IPS-15b (cell line): Measurements from ENCODE around the gene HSPB8.

Experiments
- H3K27me3 ChIP-seq: one replicate; pipeline ENCODE4 v1.6.1; 2013; ENCODE audit warnings: low read length; ENCODE audit not compliant: control insufficient read depth, insufficient read depth
- H3K36me3 ChIP-seq: one replicate; pipeline ENCODE4 v1.6.1; 2013; ENCODE audit warnings: low read length; ENCODE audit not compliant: control insufficient read depth, insufficient read depth
- H3K4me1 ChIP-seq: one replicate; pipeline ENCODE4 v1.6.1; 2013; ENCODE audit warnings: mild to moderate bottlenecking, low read length; ENCODE audit not compliant: control insufficient read depth, insufficient read depth
- H3K4me3 ChIP-seq: one replicate; pipeline ENCODE4 v1.5.1; 2013; ENCODE audit warnings: low read depth, low read length
- H3K9ac ChIP-seq: one replicate; pipeline ENCODE4 v1.6.1; 2013; ENCODE audit warnings: low read depth, mild to moderate bottlenecking, low read length
- H3K9me3 ChIP-seq: one replicate; pipeline ENCODE4 v1.6.1; 2013; ENCODE audit warnings: mild to moderate bottlenecking, low read length; ENCODE audit not compliant: control insufficient read depth, insufficient read depth

HSPB8 gene

GRCh38 chr12:119153477-119154434 lies 25.0 kb upstream of the HSPB8 start:
- Histone ChIP-seq H3K9ac (peak overlapping the region; percentile 79), H3K36me3 (no peaks in the 10 kb centered on the region), H3K9me3 (no peaks in the 10 kb centered on the region), H3K27me3 (no peaks in the 10 kb centered on the region), H3K4me1 (peaks cover 11% of the 10 kb centered on the region), H3K4me3 (peak overlapping the region; percentile 91)

GRCh38 chr12:119154435-119154818 lies 24.3 kb upstream of the HSPB8 start:
- H3K27me3 ChIP-seq: no peaks in the 10 kb centered on the region
- peaks cover 11% of the 10 kb centered on the region for H3K4me1 ChIP-seq
- peak overlapping the region; percentile 91 for H3K4me3 ChIP-seq
- no peaks in the 10 kb centered on the region for H3K36me3 ChIP-seq
- peak overlapping the region; percentile 79 for H3K9ac ChIP-seq
- H3K9me3 ChIP-seq: no peaks in the 10 kb centered on the region

DNA sequence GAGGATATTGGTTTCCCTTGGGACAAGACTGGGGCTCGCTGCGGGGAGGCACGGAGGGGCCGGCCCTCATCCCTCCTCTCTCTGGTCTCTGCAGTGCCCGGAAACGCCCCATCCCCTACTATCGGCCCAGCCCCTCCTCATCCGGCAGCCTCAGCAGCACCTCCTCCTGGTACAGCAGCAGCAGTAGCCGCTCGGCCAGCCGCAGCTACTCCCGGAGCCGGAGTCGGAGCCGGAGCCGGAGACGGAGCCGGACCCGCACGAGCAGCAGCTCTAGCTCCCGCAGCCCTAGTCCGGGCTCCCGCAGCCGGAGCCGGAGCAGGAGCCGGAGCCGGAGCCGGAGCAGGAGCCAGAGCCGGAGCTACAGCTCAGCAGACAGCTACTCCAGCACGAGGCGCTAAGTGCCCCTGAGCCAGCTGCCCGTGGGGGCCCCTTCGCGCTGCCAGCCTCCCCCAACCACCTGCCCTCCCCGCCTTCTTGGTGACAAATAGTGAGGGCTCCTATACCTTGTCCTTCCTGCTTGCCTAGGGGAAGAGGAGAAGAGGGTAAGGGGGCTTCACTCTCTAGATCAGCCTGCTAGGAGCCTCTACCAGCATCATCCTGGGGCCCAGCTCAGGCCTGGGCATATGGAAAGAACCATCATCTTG lies 22.2 kb upstream of the HSPB8 start:
- Histone ChIP-seq H3K4me1 (peaks cover 11% of the 10 kb centered on the region), H3K9ac (no peak overlapping the region), H3K9me3 (no peaks in the 10 kb centered on the region), H3K36me3 (no peaks in the 10 kb centered on the region), H3K4me3 (no peak overlapping the region), H3K27me3 (no peaks in the 10 kb centered on the region)

GRCh38 chr12:119157528-119157927 lies 21.2 kb upstream of the HSPB8 start:
- no peak overlapping the region for H3K9ac ChIP-seq
- no peak overlapping the region for H3K4me3 ChIP-seq
- H3K9me3 ChIP-seq: no peaks in the 10 kb centered on the region
- H3K27me3 ChIP-seq: no peaks in the 10 kb centered on the region
- H3K36me3 ChIP-seq: no peaks in the 10 kb centered on the region
- peaks cover 11% of the 10 kb centered on the region for H3K4me1 ChIP-seq

DNA sequence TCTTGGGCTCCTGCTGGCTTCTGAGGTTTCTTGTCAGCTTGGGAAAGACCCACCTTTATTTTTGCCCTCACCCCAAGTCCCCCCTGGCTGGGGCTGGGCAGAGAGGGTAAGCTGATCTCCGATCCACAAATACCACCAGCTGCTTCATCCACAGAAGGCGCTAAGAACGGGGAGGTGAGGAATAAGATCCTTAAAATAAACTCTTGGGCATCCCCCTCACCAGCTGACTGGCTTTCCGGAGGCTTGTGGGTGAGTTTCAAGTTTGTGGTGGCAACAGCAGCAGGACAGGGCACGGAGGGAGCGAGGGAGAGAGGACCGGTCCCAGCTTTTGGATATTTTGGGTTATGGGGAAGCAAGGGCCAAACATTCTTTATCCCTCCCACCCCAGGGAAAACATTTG lies 20.8 kb upstream of the HSPB8 start:
- H3K4me3 ChIP-seq: no peak overlapping the region
- H3K4me1 ChIP-seq: peaks cover 7% of the 10 kb centered on the region
- no peaks in the 10 kb centered on the region for H3K9me3 ChIP-seq
- H3K27me3 ChIP-seq: no peaks in the 10 kb centered on the region
- no peaks in the 10 kb centered on the region for H3K36me3 ChIP-seq
- no peak overlapping the region for H3K9ac ChIP-seq

DNA sequence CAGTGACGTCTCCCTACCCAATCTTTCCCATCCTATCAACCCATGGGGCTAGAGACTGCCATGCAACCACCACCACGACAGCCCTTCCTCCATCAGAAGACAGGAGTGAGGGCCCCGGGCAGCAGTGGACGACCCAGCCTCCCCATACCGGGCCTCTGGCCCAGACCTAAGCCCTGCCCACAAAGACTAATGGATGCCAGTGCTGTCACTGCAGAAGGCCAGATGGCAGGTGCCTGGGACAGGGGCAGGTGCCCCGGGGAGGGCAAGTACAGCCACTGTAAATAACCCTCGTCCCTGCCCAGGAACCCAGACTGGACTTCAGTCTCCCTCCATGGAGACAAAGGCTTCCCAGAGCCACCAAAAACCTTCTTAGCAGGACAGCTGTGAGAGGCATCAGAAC lies 20.3 kb upstream of the HSPB8 start:
- Histone ChIP-seq H3K4me3 (no peak overlapping the region), H3K27me3 (no peaks in the 10 kb centered on the region), H3K9me3 (no peaks in the 10 kb centered on the region), H3K4me1 (peaks cover 5% of the 10 kb centered on the region), H3K36me3 (no peaks in the 10 kb centered on the region), H3K9ac (no peak overlapping the region)

- no peak overlapping the region for H3K9ac ChIP-seq
- H3K27me3 ChIP-seq: no peaks in the 10 kb centered on the region
- no peak overlapping the region for H3K4me3 ChIP-seq
- H3K36me3 ChIP-seq: no peaks in the 10 kb centered on the region
- H3K4me1 ChIP-seq: peaks cover 3% of the 10 kb centered on the region
- no peaks in the 10 kb centered on the region for H3K9me3 ChIP-seq
These were observed 18.9 kb upstream of the HSPB8 start for GRCh38 chr12:119159844-119160243.

GRCh38 chr12:119167902-119168301 lies 10.8 kb upstream of the HSPB8 start:
- Histone ChIP-seq H3K4me3 (no peak overlapping the region), H3K36me3 (no peaks in the 10 kb centered on the region), H3K27me3 (peaks cover 3% of the 10 kb centered on the region), H3K4me1 (peaks cover 3% of the 10 kb centered on the region), H3K9me3 (no peaks in the 10 kb centered on the region), H3K9ac (no peak overlapping the region)

- Histone ChIP-seq H3K36me3 (no peaks in the 10 kb centered on the region), H3K4me3 (no peak overlapping the region), H3K9ac (no peak overlapping the region), H3K9me3 (no peaks in the 10 kb centered on the region), H3K27me3 (peaks cover 3% of the 10 kb centered on the region), H3K4me1 (peaks cover 3% of the 10 kb centered on the region)
These were observed 10.0 kb upstream of the HSPB8 start for GRCh38 chr12:119168721-119169120.

DNA sequence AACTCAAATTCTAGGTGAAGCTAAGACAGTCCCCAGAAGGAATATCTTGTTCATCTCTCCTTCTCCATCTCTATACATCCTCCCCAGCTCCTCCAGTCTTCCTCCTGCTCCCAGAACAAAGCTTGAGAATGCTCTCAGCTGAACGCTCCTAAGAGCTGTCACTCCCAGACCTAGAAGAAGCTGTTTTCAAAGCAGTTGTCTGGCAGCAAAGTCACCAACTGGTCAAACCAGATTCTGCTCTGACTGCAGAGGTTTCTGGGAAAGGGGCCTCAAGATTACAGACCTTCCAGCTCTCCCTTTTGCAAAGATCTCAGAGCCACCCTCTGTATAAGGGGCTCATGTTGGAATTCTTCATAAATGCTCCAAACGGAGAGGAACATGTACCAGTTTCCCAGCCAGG lies 9.6 kb upstream of the HSPB8 start:
- H3K27me3 ChIP-seq: peaks cover 3% of the 10 kb centered on the region
- no peak overlapping the region for H3K4me3 ChIP-seq
- H3K36me3 ChIP-seq: no peaks in the 10 kb centered on the region
- no peak overlapping the region for H3K9ac ChIP-seq
- H3K4me1 ChIP-seq: peaks cover 3% of the 10 kb centered on the region
- no peaks in the 10 kb centered on the region for H3K9me3 ChIP-seq

GRCh38 chr12:119171291-119171690 lies 7.4 kb upstream of the HSPB8 start:
- Histone ChIP-seq H3K9me3 (no peaks in the 10 kb centered on the region), H3K4me3 (no peak overlapping the region)

More at GRCh38 chr12:119171291-119171690, 7.4 kb upstream of the HSPB8 start:
- Histone ChIP-seq H3K27me3 (peaks cover 3% of the 10 kb centered on the region), H3K4me1 (peaks cover 7% of the 10 kb centered on the region), H3K36me3 (no peaks in the 10 kb centered on the region), H3K9ac (no peak overlapping the region)
